ENCODE measurements around the gene PCDHB15.

DNA sequence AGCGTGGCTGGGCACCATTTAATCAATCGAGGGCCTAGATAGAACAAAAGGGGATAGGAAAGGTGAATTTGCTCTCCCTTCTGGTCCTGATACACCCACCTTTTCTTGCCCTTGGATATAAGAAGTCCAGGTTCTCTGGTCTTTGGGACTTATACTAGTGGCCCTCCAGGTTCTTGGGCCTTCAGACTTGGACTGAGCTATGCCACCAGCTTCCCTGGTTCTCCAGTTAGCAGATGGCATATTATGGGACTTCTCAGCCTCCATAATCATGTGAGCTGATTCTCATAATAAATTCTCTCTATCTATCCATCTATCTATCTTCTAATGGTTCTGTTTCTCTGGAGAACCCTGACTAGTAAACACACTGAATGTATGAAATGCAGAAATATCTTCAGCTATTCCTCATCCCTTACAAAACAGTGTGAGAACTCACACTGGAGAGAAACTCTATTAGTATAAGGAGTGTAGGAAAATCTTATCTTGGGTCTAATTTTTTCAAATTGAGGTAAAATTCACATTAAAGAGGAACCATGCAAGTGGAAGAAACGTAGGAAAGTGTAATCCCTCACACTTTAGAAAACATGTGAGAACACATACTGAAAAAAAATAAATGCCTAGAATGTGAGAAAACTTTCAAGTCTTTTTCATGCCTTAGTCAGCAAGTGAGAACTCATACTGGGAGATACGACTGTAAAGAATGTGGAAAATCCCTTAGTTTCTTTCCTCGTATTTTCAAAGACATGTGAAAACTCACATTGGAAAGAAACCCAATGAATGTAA, 15.5 kb downstream of the PCDHB15 start:
- TF ChIP-seq, protein P1, sequence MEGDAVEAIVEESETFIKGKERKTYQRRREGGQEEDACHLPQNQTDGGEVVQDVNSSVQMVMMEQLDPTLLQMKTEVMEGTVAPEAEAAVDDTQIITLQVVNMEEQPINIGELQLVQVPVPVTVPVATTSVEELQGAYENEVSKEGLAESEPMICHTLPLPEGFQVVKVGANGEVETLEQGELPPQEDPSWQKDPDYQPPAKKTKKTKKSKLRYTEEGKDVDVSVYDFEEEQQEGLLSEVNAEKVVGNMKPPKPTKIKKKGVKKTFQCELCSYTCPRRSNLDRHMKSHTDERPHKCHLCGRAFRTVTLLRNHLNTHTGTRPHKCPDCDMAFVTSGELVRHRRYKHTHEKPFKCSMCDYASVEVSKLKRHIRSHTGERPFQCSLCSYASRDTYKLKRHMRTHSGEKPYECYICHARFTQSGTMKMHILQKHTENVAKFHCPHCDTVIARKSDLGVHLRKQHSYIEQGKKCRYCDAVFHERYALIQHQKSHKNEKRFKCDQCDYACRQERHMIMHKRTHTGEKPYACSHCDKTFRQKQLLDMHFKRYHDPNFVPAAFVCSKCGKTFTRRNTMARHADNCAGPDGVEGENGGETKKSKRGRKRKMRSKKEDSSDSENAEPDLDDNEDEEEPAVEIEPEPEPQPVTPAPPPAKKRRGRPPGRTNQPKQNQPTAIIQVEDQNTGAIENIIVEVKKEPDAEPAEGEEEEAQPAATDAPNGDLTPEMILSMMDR (IDR thresholded peaks at IDR 0.05; ENCODE audit: poor library complexity, severe bottlenecking), result no peak
- no peak for TF ChIP-seq SMC3 (conservative IDR thresholded peaks at IDR 0.05; ENCODE audit: poor library complexity)
- no peak for TF ChIP-seq EP300 (conservative IDR thresholded peaks at IDR 0.05; ENCODE audit: poor library complexity, severe bottlenecking)
- TF ChIP-seq EZH2 (IDR thresholded peaks at IDR 0.05; ENCODE audit: borderline replicate concordance, insufficient read depth, low read length, poor library complexity, severe bottlenecking), result no peak
- no peak for TF ChIP-seq POLR2AphosphoS5 (IDR thresholded peaks at IDR 0.05)
- TF ChIP-seq RAD21 (conservative IDR thresholded peaks at IDR 0.05), result no peak
- no peak for TF ChIP-seq TAF1 (IDR thresholded peaks at IDR 0.05; ENCODE audit: low read depth)
